H9 (cell line): ENCODE results near the gene DECR2. TPM values are rescaled to one million over a fixed set of nuclear protein-coding genes. Genes with fewer than 3 reads are reported as not detected.

Source experiments
- DNase-seq: peaks from one replicate; pipeline ENCODE4 v3.0.0-alpha.2; 2017
- H2AFZ ChIP-seq: one replicate; pipeline ENCODE4 v1.6.1; 2013; ENCODE audit warnings: mild to moderate bottlenecking, low read length, control low read depth, moderate library complexity
- H2AK5ac ChIP-seq: 2 replicates; pipeline ENCODE4 v1.6.1; 2013; ENCODE audit warnings: low read length, control low read depth, mixed read lengths; ENCODE audit not compliant: insufficient read length
- H2BK120ac ChIP-seq: one replicate; pipeline ENCODE4 v1.6.1; 2013; ENCODE audit warnings: low read depth, mild to moderate bottlenecking, low read length, control low read depth, inconsistent platforms; ENCODE audit not compliant: poor library complexity, severe bottlenecking
- H2BK12ac ChIP-seq: 2 replicates; pipeline ENCODE4 v1.6.1; 2013; ENCODE audit warnings: low read length, control low read depth, mixed read lengths, low read depth; ENCODE audit not compliant: insufficient read length
- H2BK15ac ChIP-seq: 2 replicates; pipeline ENCODE4 v1.6.1; 2013; ENCODE audit warnings: low read depth, low read length, control low read depth
- H2BK20ac ChIP-seq: one replicate; pipeline ENCODE4 v1.6.1; 2013; ENCODE audit warnings: low read depth, mild to moderate bottlenecking, low read length, control low read depth, inconsistent platforms; ENCODE audit not compliant: poor library complexity, severe bottlenecking
- H2BK5ac ChIP-seq: 2 replicates; pipeline ENCODE4 v1.6.1; 2013; ENCODE audit warnings: low read length, control low read depth, mixed read lengths; ENCODE audit not compliant: insufficient read length
- H3K14ac ChIP-seq: 2 replicates; pipeline ENCODE4 v1.6.1; 2013; ENCODE audit warnings: low read length, control low read depth; ENCODE audit not compliant: insufficient read depth
- H3K18ac ChIP-seq: 2 replicates; pipeline ENCODE4 v1.6.1; 2013; ENCODE audit warnings: low read depth, mild to moderate bottlenecking, mixed read lengths, low read length, control low read depth; ENCODE audit not compliant: insufficient read length
- H3K23ac ChIP-seq: 2 replicates; pipeline ENCODE4 v1.6.1; 2013; ENCODE audit warnings: low read length, control low read depth, mixed read lengths, low read depth; ENCODE audit not compliant: insufficient read length
- H3K23me2 ChIP-seq: 2 replicates; pipeline ENCODE4 v1.6.1; 2013; ENCODE audit warnings: low read depth, mild to moderate bottlenecking, mixed read lengths, low read length, control low read depth; ENCODE audit not compliant: insufficient read length, poor library complexity, severe bottlenecking
- H3K27ac ChIP-seq: 2 replicates; pipeline ENCODE4 v1.5.1; 2013; ENCODE audit warnings: low read length, control low read depth, mixed read lengths, low read depth; ENCODE audit not compliant: insufficient read length
- H3K27me3 ChIP-seq: 2 replicates; pipeline ENCODE4 v1.6.1; 2013; ENCODE audit warnings: low read length, control low read depth, inconsistent platforms; ENCODE audit not compliant: insufficient read depth
- H3K4ac ChIP-seq: 2 replicates; pipeline ENCODE4 v1.6.1; 2013; ENCODE audit warnings: low read depth, mild to moderate bottlenecking, control low read depth, inconsistent platforms, low read length, moderate library complexity
- H3K4me1 ChIP-seq: 2 replicates; pipeline ENCODE4 v1.6.1; 2013; ENCODE audit warnings: low read length, control low read depth, inconsistent platforms; ENCODE audit not compliant: insufficient read depth
- H3K4me2 ChIP-seq: 2 replicates; pipeline ENCODE4 v1.6.1; 2013; ENCODE audit warnings: low read length, control low read depth, mixed read lengths; ENCODE audit not compliant: insufficient read length, insufficient read depth
- H3K56ac ChIP-seq: 2 replicates; pipeline ENCODE4 v1.6.1; 2013; ENCODE audit warnings: low read depth, mild to moderate bottlenecking, mixed read lengths, low read length, control low read depth; ENCODE audit not compliant: insufficient read length
- H3K79me1 ChIP-seq: 2 replicates; pipeline ENCODE4 v1.6.1; 2013; ENCODE audit warnings: low read depth, mild to moderate bottlenecking, moderate library complexity, low read length, control low read depth, inconsistent platforms; ENCODE audit not compliant: insufficient read depth, poor library complexity, severe bottlenecking
- H3K79me2 ChIP-seq: 2 replicates; pipeline ENCODE4 v1.6.1; 2013; ENCODE audit warnings: low read length, control low read depth, inconsistent platforms; ENCODE audit not compliant: insufficient read depth
- H3K9ac ChIP-seq: 2 replicates; pipeline ENCODE4 v1.6.1; 2013; ENCODE audit warnings: low read length, control low read depth, mixed read lengths; ENCODE audit not compliant: insufficient read length; ENCODE audit errors: extremely low read depth
- H3K9me3 ChIP-seq: one replicate; pipeline ENCODE4 v1.6.1; 2013; ENCODE audit warnings: low read depth, low read length, inconsistent platforms; ENCODE audit not compliant: control insufficient read depth
- H3T11ph ChIP-seq: one replicate; pipeline ENCODE4 v1.6.1; 2013; ENCODE audit warnings: mild to moderate bottlenecking, low read length, control low read depth, inconsistent platforms
- H4K20me1 ChIP-seq: one replicate; pipeline ENCODE4 v1.6.1; 2013; ENCODE audit not compliant: control insufficient read depth, insufficient read length, insufficient read depth
- H4K5ac ChIP-seq: 2 replicates; pipeline ENCODE4 v1.6.1; 2013; ENCODE audit warnings: low read depth, mild to moderate bottlenecking, mixed read lengths, low read length, control low read depth; ENCODE audit not compliant: insufficient read length
- H4K8ac ChIP-seq: replicated peaks from 2 replicates; pipeline ENCODE4 v1.6.1; 2013; ENCODE audit warnings: low read length, control low read depth, mixed read lengths, low read depth; ENCODE audit not compliant: insufficient read length
- H4K91ac ChIP-seq: 2 replicates; pipeline ENCODE4 v1.6.1; 2013; ENCODE audit warnings: low read depth, mild to moderate bottlenecking, moderate library complexity, mixed read lengths, low read length, control low read depth; ENCODE audit not compliant: insufficient read length
- H3K27ac Mint-ChIP-seq, 3 experiments: 2 replicates in 2 of 3; 3 replicates in 1 of 3; pipeline ENCODE4 v1.8.0; 2020 to 2021; ENCODE audit warnings: mixed read lengths in 3 of 3, mild to moderate bottlenecking in 1 of 3, moderate library complexity in 1 of 3
- H3K27me3 Mint-ChIP-seq: 2 replicates; pipeline ENCODE4 v1.8.0; 2021; ENCODE audit warnings: low read depth, mild to moderate bottlenecking, moderate library complexity, mixed read lengths
- H3K36me3 Mint-ChIP-seq, 3 experiments: 2 replicates in 2 of 3; 3 replicates in 1 of 3; pipeline ENCODE4 v1.8.0; 2020 to 2021; ENCODE audit warnings: low read depth in 3 of 3, mixed read lengths in 3 of 3; ENCODE audit not compliant: insufficient read depth in 1 of 3
- H3K4me1 Mint-ChIP-seq, 2 experiments: 2 replicates each; pipeline ENCODE4 v1.8.0; 2020; ENCODE audit warnings: mixed read lengths in 2 of 2
- H3K4me3 Mint-ChIP-seq, 2 experiments: 2 replicates in 1 of 2; 3 replicates in 1 of 2; pipeline ENCODE4 v1.8.0; 2020 to 2021; ENCODE audit warnings: mild to moderate bottlenecking in 2 of 2, mixed read lengths in 2 of 2, moderate library complexity in 1 of 2
- H3K9me3 Mint-ChIP-seq, 2 experiments: 2 replicates in 1 of 2; 3 replicates in 1 of 2; pipeline ENCODE4 v1.8.0; 2020; ENCODE audit warnings: mild to moderate bottlenecking in 2 of 2, mixed read lengths in 2 of 2, moderate library complexity in 1 of 2
- WGBS: extraction: QIAGEN DNeasy Blood & Tissue Kit; methylation state at CpG from one replicate; pipeline ENCODE4 v1.1.7; 2013; ENCODE audit warnings: missing lambda C conversion rate, low lambda C conversion rate, mixed read lengths; ENCODE audit not compliant: insufficient read length; ENCODE audit errors: extremely low coverage; 5-methylcytosine and 5-hydroxymethylcytosine counted together
- total RNA-seq: library from RNA; stranded (reverse); gene quantifications from 2 replicates; pipeline ENCODE4 v1.2.1, GENCODE V29; 2021
- TF ChIP-seq, protein P1 (sequence below): fragments of 200-600 bp; sonication (generic); conservative IDR thresholded peaks from 3 replicates; pipeline ENCODE4 v1.8.0; 2021; ENCODE audit warnings: antibody characterized with exemption, mild to moderate bottlenecking

DECR2 gene
- total RNA-seq, 1 experiment from 2014 or later: 39.3 TPM

GRCh38 chr16:442976-443375 lies 41.3 kb downstream of the DECR2 start:
- Histone ChIP-seq H3K9me3 (no peaks in the 10 kb centered on the region), H3K27me3 (no peaks in the 10 kb centered on the region), H3T11ph (no peak overlapping the region), H3K18ac (no peak overlapping the region), H2AK5ac (no peak overlapping the region), H3K4me2 (no peak overlapping the region), H3K23ac (no peak overlapping the region), H3K79me2 (no peaks in the 10 kb centered on the region), H3K27ac (no peak overlapping the region), H4K5ac (no peak overlapping the region), H3K23me2 (no peaks in the 10 kb centered on the region), H2BK12ac (no peak overlapping the region), H3K4ac (no peak overlapping the region), H2BK20ac (no peak overlapping the region), H3K56ac (no peak overlapping the region), H2AFZ (no peak overlapping the region), H3K9ac (no peak overlapping the region), H2BK120ac (no peak overlapping the region), H2BK15ac (no peak overlapping the region), H4K91ac (no peak overlapping the region), H2BK5ac (no peak overlapping the region), H3K79me1 (no peaks in the 10 kb centered on the region), H4K8ac (no peak overlapping the region), H3K4me1 (no peaks in the 10 kb centered on the region), H3K14ac (no peak overlapping the region), H4K20me1 (no peaks in the 10 kb centered on the region)
- WGBS: no CpG with 5 or more reads among the region's 6 CpGs
- no peak for DNase-seq
- Mint-ChIP-seq H3K36me3 (peaks cover 4 to 11% (median 9%) of the 10 kb centered on the region in 3 experiments; a peak in 5 of 7 replicates), H3K4me3 (no peak overlapping the region), H3K27me3 (no peaks in the 10 kb centered on the region), H3K27ac (peak overlapping the region in 2 of 3 experiments; percentile 35 to 39; a peak in 2 of 7 replicates), H3K9me3 (no peaks in the 10 kb centered on the region), H3K4me1 (peaks cover 10 to 20% of the 10 kb centered on the region in 2 experiments; a peak in 3 of 4 replicates)
- TF ChIP-seq, protein P1, sequence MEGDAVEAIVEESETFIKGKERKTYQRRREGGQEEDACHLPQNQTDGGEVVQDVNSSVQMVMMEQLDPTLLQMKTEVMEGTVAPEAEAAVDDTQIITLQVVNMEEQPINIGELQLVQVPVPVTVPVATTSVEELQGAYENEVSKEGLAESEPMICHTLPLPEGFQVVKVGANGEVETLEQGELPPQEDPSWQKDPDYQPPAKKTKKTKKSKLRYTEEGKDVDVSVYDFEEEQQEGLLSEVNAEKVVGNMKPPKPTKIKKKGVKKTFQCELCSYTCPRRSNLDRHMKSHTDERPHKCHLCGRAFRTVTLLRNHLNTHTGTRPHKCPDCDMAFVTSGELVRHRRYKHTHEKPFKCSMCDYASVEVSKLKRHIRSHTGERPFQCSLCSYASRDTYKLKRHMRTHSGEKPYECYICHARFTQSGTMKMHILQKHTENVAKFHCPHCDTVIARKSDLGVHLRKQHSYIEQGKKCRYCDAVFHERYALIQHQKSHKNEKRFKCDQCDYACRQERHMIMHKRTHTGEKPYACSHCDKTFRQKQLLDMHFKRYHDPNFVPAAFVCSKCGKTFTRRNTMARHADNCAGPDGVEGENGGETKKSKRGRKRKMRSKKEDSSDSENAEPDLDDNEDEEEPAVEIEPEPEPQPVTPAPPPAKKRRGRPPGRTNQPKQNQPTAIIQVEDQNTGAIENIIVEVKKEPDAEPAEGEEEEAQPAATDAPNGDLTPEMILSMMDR: no peak
